Neural cell (in vitro differentiated cells): ENCODE results near the gene TP53TG5. TPM values are rescaled to one million over a fixed set of nuclear protein-coding genes. Genes with fewer than 3 reads are reported as not detected.

Experiments used
- H2AFZ ChIP-seq: fragments of 200-600, 300-800 bp; sonication (generic), shearing (Covaris generic); 2 replicates; pipeline ENCODE4 v1.6.0; 2014; ENCODE audit warnings: low read depth, mild to moderate bottlenecking, antibody characterized with exemption, low read length, moderate library complexity
- H3F3A ChIP-seq: fragments of 200-600 bp; shearing (Covaris generic); 2 replicates; pipeline ENCODE4 v1.6.1; 2016; ENCODE audit warnings: mild to moderate bottlenecking, moderate library complexity, mixed read lengths, antibody characterized with exemption, low read length; ENCODE audit not compliant: insufficient read depth, poor library complexity, severe bottlenecking
- H3K27ac ChIP-seq: fragments of 200-600, 300-800 bp; sonication (generic), shearing (Covaris generic); 2 replicates; pipeline ENCODE4 v1.5.1; 2014; ENCODE audit warnings: mild to moderate bottlenecking, low read length, moderate library complexity
- H3K27me3 ChIP-seq: fragments of 300-800, 200-600 bp; sonication (generic), shearing (Covaris generic); 2 replicates; pipeline ENCODE4 v1.6.0; 2014; ENCODE audit warnings: mild to moderate bottlenecking, low read depth, low read length, moderate library complexity; ENCODE audit not compliant: insufficient read depth
- H3K36me3 ChIP-seq: fragments of 300-800, 200-600 bp; sonication (generic), shearing (Covaris generic); 2 replicates; pipeline ENCODE4 v1.5.1; 2014; ENCODE audit warnings: mild to moderate bottlenecking, antibody characterized with exemption, low read length, moderate library complexity; ENCODE audit not compliant: insufficient read depth
- H3K4me2 ChIP-seq: fragments of 300-800, 200-600 bp; sonication (generic), shearing (Covaris generic); 2 replicates; pipeline ENCODE4 v1.6.0; 2014; ENCODE audit warnings: mild to moderate bottlenecking, low read length
- H3K4me3 ChIP-seq: fragments of 300-800, 200-600 bp; sonication (generic), shearing (Covaris generic); 2 replicates; pipeline ENCODE4 v1.5.1; 2014; ENCODE audit warnings: mild to moderate bottlenecking, low read length, moderate library complexity
- H3K79me2 ChIP-seq: fragments of 200-600 bp; shearing (Covaris generic); replicated peaks from 2 replicates; pipeline ENCODE4 v1.6.0; 2014; ENCODE audit warnings: mild to moderate bottlenecking, low read length, moderate library complexity; ENCODE audit not compliant: insufficient read depth
- H3K9ac ChIP-seq: fragments of 300-800, 200-600 bp; sonication (generic), shearing (Covaris generic); 2 replicates; pipeline ENCODE4 v1.6.1; 2016; ENCODE audit warnings: mild to moderate bottlenecking, low read length, mixed read lengths
- H3K9me2 ChIP-seq: fragments of 200-600 bp; shearing (Covaris generic); 2 replicates; pipeline ENCODE4 v1.6.1; 2016; ENCODE audit warnings: mild to moderate bottlenecking, low read length, mixed read lengths; ENCODE audit not compliant: insufficient read depth
- H3K9me3 ChIP-seq: fragments of 200-600, 300-800 bp; sonication (generic), shearing (Covaris generic); 2 replicates; pipeline ENCODE4 v1.6.1; 2016; ENCODE audit warnings: mild to moderate bottlenecking, mixed run types, low read length, moderate library complexity, mixed read lengths
- H4K20me1 ChIP-seq: fragments of 200-600 bp; shearing (Covaris generic); 2 replicates; pipeline ENCODE4 v1.6.1; 2016; ENCODE audit warnings: mild to moderate bottlenecking, mixed run types; ENCODE audit not compliant: insufficient read depth
- CTCF ChIP-seq: fragments of 450-650 bp; IDR thresholded peaks from 2 replicates; pipeline ENCODE4 v1.5.1; 2014; ENCODE audit warnings: antibody characterized with exemption, mild to moderate bottlenecking, moderate library complexity; ENCODE audit not compliant: poor library complexity, severe bottlenecking
- EP300 ChIP-seq: fragments of 450-650 bp; conservative IDR thresholded peaks from 2 replicates; pipeline ENCODE4 v1.6.1; 2014; ENCODE audit warnings: antibody characterized with exemption, mild to moderate bottlenecking, moderate library complexity; ENCODE audit not compliant: poor library complexity, severe bottlenecking
- EZH2 ChIP-seq: fragments of 200-600, 300-800 bp; shearing (Covaris generic), sonication (generic); IDR thresholded peaks from 2 replicates; pipeline ENCODE4 v1.6.1; 2014; ENCODE audit warnings: antibody characterized with exemption, low read length, borderline replicate concordance, mild to moderate bottlenecking; ENCODE audit not compliant: insufficient read depth, poor library complexity, severe bottlenecking
- MXI1 ChIP-seq: fragments of 450-650 bp; conservative IDR thresholded peaks from 2 replicates; pipeline ENCODE4 v1.6.1; 2014; ENCODE audit warnings: antibody characterized with exemption, mild to moderate bottlenecking; ENCODE audit not compliant: poor library complexity, severe bottlenecking
- POLR2AphosphoS5 ChIP-seq: IDR thresholded peaks from 2 replicates; pipeline ENCODE4 v1.6.1; 2012
- RAD21 ChIP-seq: fragments of 450-650 bp; conservative IDR thresholded peaks from 2 replicates; pipeline ENCODE4 v1.6.1; 2014; ENCODE audit warnings: antibody characterized with exemption, mild to moderate bottlenecking, moderate library complexity
- REST ChIP-seq: IDR thresholded peaks from 2 replicates; pipeline ENCODE4 v1.6.1; 2012; ENCODE audit warnings: borderline replicate concordance
- SMC3 ChIP-seq: fragments of 450-650 bp; conservative IDR thresholded peaks from 2 replicates; pipeline ENCODE4 v1.6.1; 2014; ENCODE audit warnings: antibody characterized with exemption, mild to moderate bottlenecking, moderate library complexity; ENCODE audit not compliant: poor library complexity
- TAF1 ChIP-seq: IDR thresholded peaks from 2 replicates; pipeline ENCODE4 v1.6.1; 2012; ENCODE audit warnings: low read depth
- polyA plus RNA-seq: library from polyadenylated mRNA; depleted of rRNA; stranded (reverse); fragments of >200 nt; gene quantifications from 2 replicates; pipeline ENCODE4 v1.2.3, GENCODE V29; 2014

The TP53TG5 gene
- polyA plus RNA-seq, 1 donor from 2014 or later, result not detected

GRCh38 chr20:45336530-45337366 is 41.4 kb downstream of the TP53TG5 start:
- Histone ChIP-seq H3K4me3 (no peak overlapping the region), H2AFZ (no peak overlapping the region), H4K20me1 (no peaks in the 10 kb centered on the region), H3K9me2 (no peaks in the 10 kb centered on the region), H3K4me2 (no peak overlapping the region), H3K9ac (no peak overlapping the region), H3F3A (no peaks in the 10 kb centered on the region), H3K27me3 (no peaks in the 10 kb centered on the region), H3K9me3 (no peaks in the 10 kb centered on the region), H3K27ac (no peak overlapping the region), H3K79me2 (no peaks in the 10 kb centered on the region), H3K36me3 (no peaks in the 10 kb centered on the region)
- no peak for TF ChIP-seq SMC3
- TF ChIP-seq EP300, result no peak
- no peak for TF ChIP-seq CTCF
- no peak for TF ChIP-seq REST
- TF ChIP-seq POLR2AphosphoS5, result no peak
- TF ChIP-seq MXI1, result no peak
- TF ChIP-seq TAF1, result no peak
- no peak for TF ChIP-seq RAD21
- no peak for TF ChIP-seq EZH2

GRCh38 chr20:45330476-45330875 is 47.6 kb downstream of the TP53TG5 start:
- H3K4me2 ChIP-seq, result no peak overlapping the region
- TF ChIP-seq RAD21 (no peak), EZH2 (no peak), EP300 (no peak), SMC3 (no peak), REST (no peak), CTCF (no peak), TAF1 (no peak), POLR2AphosphoS5 (no peak)
- no peaks in the 10 kb centered on the region for H3K27me3 ChIP-seq
- H3K9me2 ChIP-seq, result no peaks in the 10 kb centered on the region
- no peak overlapping the region for H2AFZ ChIP-seq
- no peak overlapping the region for H3K4me3 ChIP-seq
- H3K79me2 ChIP-seq, result no peaks in the 10 kb centered on the region
- H3K9me3 ChIP-seq, result no peaks in the 10 kb centered on the region
- no peaks in the 10 kb centered on the region for H3K36me3 ChIP-seq
- H4K20me1 ChIP-seq, result no peaks in the 10 kb centered on the region
- no peaks in the 10 kb centered on the region for H3F3A ChIP-seq
- no peak overlapping the region for H3K9ac ChIP-seq
- H3K27ac ChIP-seq, result no peak overlapping the region
